Stomach smooth muscle (tissue), 2 donors: ENCODE measurements around the gene PLD6.

Experiments
- H3K27ac ChIP-seq: one replicate; pipeline ENCODE4 v1.7.0; 2013; ENCODE audit warnings: mild to moderate bottlenecking, low read length, inconsistent platforms
- H3K27me3 ChIP-seq, 2 donors: one replicate each; pipeline ENCODE4 v1.7.0; 2013; ENCODE audit warnings: low read length in 2 of 2; ENCODE audit not compliant: insufficient read depth in 2 of 2, control insufficient read depth in 1 of 2
- H3K36me3 ChIP-seq, 2 donors: one replicate each; pipeline ENCODE4 v1.7.0; 2013; ENCODE audit warnings: low read length in 2 of 2; ENCODE audit not compliant: control insufficient read depth in 2 of 2, insufficient read depth in 2 of 2
- H3K4me1 ChIP-seq: one replicate; pipeline ENCODE4 v1.7.0; 2013; ENCODE audit warnings: low read length; ENCODE audit not compliant: control insufficient read depth, insufficient read depth
- H3K4me3 ChIP-seq, 2 donors: one replicate each; pipeline ENCODE4 v1.7.0; 2013; ENCODE audit warnings: low read length in 2 of 2
- H3K9ac ChIP-seq, 2 donors: one replicate each; pipeline ENCODE4 v1.7.0; 2013; ENCODE audit warnings: low read length in 2 of 2, mild to moderate bottlenecking in 1 of 2
- H3K9me3 ChIP-seq, 2 donors: one replicate each; pipeline ENCODE4 v1.7.0; 2013; ENCODE audit warnings: low read length in 2 of 2; ENCODE audit not compliant: control insufficient read depth in 2 of 2
- donor health status: healthy.
- donor health status: Pancreatic carcinoma.

Gene PLD6

GRCh38 chr17:17175917-17176316, 30.2 kb downstream of the PLD6 start:
- no peaks in the 10 kb centered on the region for H3K9me3 ChIP-seq
- no peak overlapping the region for H3K27ac ChIP-seq
- no peak overlapping the region for H3K4me3 ChIP-seq
- no peaks in the 10 kb centered on the region for H3K4me1 ChIP-seq
- H3K27me3 ChIP-seq, result no peaks in the 10 kb centered on the region
- H3K36me3 ChIP-seq, result peaks cover 73 to 75% of the 10 kb centered on the region in 2 donors
- H3K9ac ChIP-seq, result no peak overlapping the region

GRCh38 chr17:17175340-17175739, 30.8 kb downstream of the PLD6 start:
- no peak overlapping the region for H3K9ac ChIP-seq

GRCh38 chr17:17173921-17174320, 32.2 kb downstream of the PLD6 start:
- Histone ChIP-seq H3K4me3 (no peak overlapping the region), H3K9me3 (no peaks in the 10 kb centered on the region), H3K36me3 (peaks cover 61 to 68% of the 10 kb centered on the region in 2 donors), H3K27me3 (no peaks in the 10 kb centered on the region), H3K9ac (no peak overlapping the region), H3K27ac (no peak overlapping the region), H3K4me1 (no peaks in the 10 kb centered on the region)

More at GRCh38 chr17:17175340-17175739, 30.8 kb downstream of the PLD6 start:
- H3K27me3 ChIP-seq, result no peaks in the 10 kb centered on the region
- no peak overlapping the region for H3K4me3 ChIP-seq
- H3K27ac ChIP-seq, result no peak overlapping the region
- no peaks in the 10 kb centered on the region for H3K9me3 ChIP-seq
- peaks cover 71 to 74% of the 10 kb centered on the region in 2 donors for H3K36me3 ChIP-seq
- H3K4me1 ChIP-seq, result no peaks in the 10 kb centered on the region

GRCh38 chr17:17172990-17173389, 33.1 kb downstream of the PLD6 start:
- H3K9ac ChIP-seq, result no peak overlapping the region
- H3K36me3 ChIP-seq, result peaks cover 59 to 65% of the 10 kb centered on the region in 2 donors
- no peak overlapping the region for H3K27ac ChIP-seq
- H3K4me3 ChIP-seq, result no peak overlapping the region
- H3K27me3 ChIP-seq, result no peaks in the 10 kb centered on the region
- H3K4me1 ChIP-seq, result no peaks in the 10 kb centered on the region
- no peaks in the 10 kb centered on the region for H3K9me3 ChIP-seq

GRCh38 chr17:17172001-17172939, 33.9 kb downstream of the PLD6 start:
- no peaks in the 10 kb centered on the region for H3K9me3 ChIP-seq
- H3K27me3 ChIP-seq, result no peaks in the 10 kb centered on the region
- H3K9ac ChIP-seq, result no peak overlapping the region
- H3K4me1 ChIP-seq, result no peaks in the 10 kb centered on the region
- peaks cover 57 to 68% of the 10 kb centered on the region in 2 donors for H3K36me3 ChIP-seq
- no peak overlapping the region for H3K27ac ChIP-seq
- no peak overlapping the region for H3K4me3 ChIP-seq

GRCh38 chr17:17171186-17171585, 34.9 kb downstream of the PLD6 start:
- Histone ChIP-seq H3K9ac (no peak overlapping the region), H3K36me3 (peaks cover 47 to 68% of the 10 kb centered on the region in 2 donors), H3K4me3 (no peak overlapping the region), H3K9me3 (no peaks in the 10 kb centered on the region), H3K4me1 (no peaks in the 10 kb centered on the region), H3K27ac (no peak overlapping the region), H3K27me3 (no peaks in the 10 kb centered on the region)

- no peak overlapping the region for H3K27ac ChIP-seq
- no peaks in the 10 kb centered on the region for H3K4me1 ChIP-seq
- peaks cover 47 to 67% of the 10 kb centered on the region in 2 donors for H3K36me3 ChIP-seq
- no peaks in the 10 kb centered on the region for H3K27me3 ChIP-seq
- no peak overlapping the region for H3K4me3 ChIP-seq
- no peak overlapping the region for H3K9ac ChIP-seq
- H3K9me3 ChIP-seq, result no peaks in the 10 kb centered on the region
These were observed 35.7 kb downstream of the PLD6 start for GRCh38 chr17:17170346-17170985.

GRCh38 chr17:17169396-17169795, 36.7 kb downstream of the PLD6 start:
- Histone ChIP-seq H3K4me1 (no peaks in the 10 kb centered on the region), H3K27ac (no peak overlapping the region), H3K36me3 (peaks cover 50 to 70% of the 10 kb centered on the region in 2 donors)

GRCh38 chr17:17168401-17168800, 37.7 kb downstream of the PLD6 start:
- Histone ChIP-seq H3K27me3 (no peaks in the 10 kb centered on the region), H3K36me3 (peaks cover 44 to 67% of the 10 kb centered on the region in 2 donors), H3K4me1 (no peaks in the 10 kb centered on the region), H3K27ac (no peak overlapping the region), H3K4me3 (no peak overlapping the region), H3K9me3 (no peaks in the 10 kb centered on the region), H3K9ac (no peak overlapping the region)

More at GRCh38 chr17:17169396-17169795, 36.7 kb downstream of the PLD6 start:
- Histone ChIP-seq H3K4me3 (no peak overlapping the region), H3K27me3 (no peaks in the 10 kb centered on the region), H3K9me3 (no peaks in the 10 kb centered on the region), H3K9ac (no peak overlapping the region)

- H3K4me3 ChIP-seq, result no peak overlapping the region
- no peaks in the 10 kb centered on the region for H3K4me1 ChIP-seq
- no peaks in the 10 kb centered on the region for H3K9me3 ChIP-seq
- H3K36me3 ChIP-seq, result peaks cover 41 to 65% of the 10 kb centered on the region in 2 donors
- H3K27me3 ChIP-seq, result no peaks in the 10 kb centered on the region
- no peak overlapping the region for H3K9ac ChIP-seq
- H3K27ac ChIP-seq, result no peak overlapping the region
These were observed 38.1 kb downstream of the PLD6 start for GRCh38 chr17:17167986-17168385.
